ENCODE data around the gene GANAB.

GANAB gene

GRCh38 chr11:62605902-62606301 lies 40.5 kb downstream of the GANAB start:
- no peak for DNase-seq
- in situ Hi-C loops (cut with HindIII; ENCODE audit: low pct_ligation_motif_present, low pct_unique_long_range_greater_than_20kb, low sequenced_read_pairs) = no loop called here

- no peak for DNase-seq
- in situ Hi-C loops (cut with HindIII; ENCODE audit: low pct_ligation_motif_present, low pct_unique_long_range_greater_than_20kb, low sequenced_read_pairs) = no loop called here
These were observed 40.9 kb downstream of the GANAB start for GRCh38 chr11:62605467-62605866.

- in situ Hi-C loops (cut with HindIII; ENCODE audit: low pct_ligation_motif_present, low pct_unique_long_range_greater_than_20kb, low sequenced_read_pairs) = no loop called here
- no peak for DNase-seq
These were observed 41.8 kb downstream of the GANAB start for GRCh38 chr11:62604460-62605120.

- DNase-seq = no peak
- in situ Hi-C loops (cut with HindIII; ENCODE audit: low pct_ligation_motif_present, low pct_unique_long_range_greater_than_20kb, low sequenced_read_pairs) = no loop called here
These were observed 42.6 kb downstream of the GANAB start for GRCh38 chr11:62603776-62604299.

- no peak for DNase-seq
- in situ Hi-C loops (cut with HindIII; ENCODE audit: low pct_ligation_motif_present, low pct_unique_long_range_greater_than_20kb, low sequenced_read_pairs) = no loop called here
These were observed 43.4 kb downstream of the GANAB start for GRCh38 chr11:62603072-62603408.

- DNase-seq = peak; percentile 38
- in situ Hi-C loops (cut with HindIII; ENCODE audit: low pct_ligation_motif_present, low pct_unique_long_range_greater_than_20kb, low sequenced_read_pairs) = no loop called here
These were observed 44.0 kb downstream of the GANAB start for GRCh38 chr11:62602141-62603071.

- DNase-seq = peak; percentile 94
- in situ Hi-C loops (cut with HindIII; ENCODE audit: low pct_ligation_motif_present, low pct_unique_long_range_greater_than_20kb, low sequenced_read_pairs) = no loop called here
These were observed 44.9 kb downstream of the GANAB start, which contains the start of gene MTA2 for GRCh38 chr11:62601372-62602140. Gene MTA2 (minus strand): TSS chr11:62601865. CDS start chr11:62601450, 415 bp downstream.

- DNase-seq = peak; percentile 6
- in situ Hi-C loops (cut with HindIII; ENCODE audit: low pct_ligation_motif_present, low pct_unique_long_range_greater_than_20kb, low sequenced_read_pairs) = no loop called here
These were observed 45.4 kb downstream of the GANAB start for GRCh38 chr11:62601122-62601371.

GRCh38 chr11:62600367-62601121 lies 45.9 kb downstream of the GANAB start:
- in situ Hi-C loops (cut with HindIII; ENCODE audit: low pct_ligation_motif_present, low pct_unique_long_range_greater_than_20kb, low sequenced_read_pairs) = no loop called here
- DNase-seq = no peak

- DNase-seq = no peak
- in situ Hi-C loops (cut with HindIII; ENCODE audit: low pct_ligation_motif_present, low pct_unique_long_range_greater_than_20kb, low sequenced_read_pairs) = no loop called here
These were observed 46.5 kb downstream of the GANAB start for GRCh38 chr11:62599901-62600300.

- in situ Hi-C loops (cut with HindIII; ENCODE audit: low pct_ligation_motif_present, low pct_unique_long_range_greater_than_20kb, low sequenced_read_pairs) = no loop called here
These were observed 47.2 kb downstream of the GANAB start for GRCh38 chr11:62599069-62599696.

GRCh38 chr11:62595124-62595523 lies 51.3 kb downstream of the GANAB start:
- DNase-seq = no peak
- in situ Hi-C loops (cut with HindIII; ENCODE audit: low pct_ligation_motif_present, low pct_unique_long_range_greater_than_20kb, low sequenced_read_pairs) = no loop called here

More at GRCh38 chr11:62599069-62599696, 47.2 kb downstream of the GANAB start:
- peak; percentile 91 for DNase-seq

GRCh38 chr11:62593434-62594044 lies 52.9 kb downstream of the GANAB start:
- DNase-seq = peak; percentile 77
- in situ Hi-C loops (cut with HindIII; ENCODE audit: low pct_ligation_motif_present, low pct_unique_long_range_greater_than_20kb, low sequenced_read_pairs) = no loop called here

GRCh38 chr11:62592989-62593421 lies 53.4 kb downstream of the GANAB start:
- in situ Hi-C loops (cut with HindIII; ENCODE audit: low pct_ligation_motif_present, low pct_unique_long_range_greater_than_20kb, low sequenced_read_pairs) = no loop called here

GRCh38 chr11:62592146-62592815 lies 54.1 kb downstream of the GANAB start:
- DNase-seq = no peak
- in situ Hi-C loops (cut with HindIII; ENCODE audit: low pct_ligation_motif_present, low pct_unique_long_range_greater_than_20kb, low sequenced_read_pairs) = no loop called here

More at GRCh38 chr11:62592989-62593421, 53.4 kb downstream of the GANAB start:
- DNase-seq = no peak

GRCh38 chr11:62591448-62592145 lies 54.8 kb downstream of the GANAB start, which contains the start of gene TUT1:
Gene TUT1 (minus strand): TSS chr11:62591523. CDS start chr11:62591485, 38 bp downstream.
- in situ Hi-C loops (cut with HindIII; ENCODE audit: low pct_ligation_motif_present, low pct_unique_long_range_greater_than_20kb, low sequenced_read_pairs) = no loop called here
- DNase-seq = peak; percentile 98
